H9 (cell line): ENCODE results near the gene MYCBP2. TPM values are rescaled to one million over a fixed set of nuclear protein-coding genes. Genes with fewer than 3 reads are reported as not detected.

ENCODE experiments used
- DNase-seq: peaks from one replicate; pipeline ENCODE4 v3.0.0-alpha.2; 2017
- H2AFZ ChIP-seq: one replicate; pipeline ENCODE4 v1.6.1; 2013; ENCODE audit warnings: mild to moderate bottlenecking, low read length, control low read depth, moderate library complexity
- H2AK5ac ChIP-seq: 2 replicates; pipeline ENCODE4 v1.6.1; 2013; ENCODE audit warnings: low read length, control low read depth, mixed read lengths; ENCODE audit not compliant: insufficient read length
- H2BK120ac ChIP-seq: one replicate; pipeline ENCODE4 v1.6.1; 2013; ENCODE audit warnings: low read depth, mild to moderate bottlenecking, low read length, control low read depth, inconsistent platforms; ENCODE audit not compliant: poor library complexity, severe bottlenecking
- H2BK12ac ChIP-seq: 2 replicates; pipeline ENCODE4 v1.6.1; 2013; ENCODE audit warnings: low read length, control low read depth, mixed read lengths, low read depth; ENCODE audit not compliant: insufficient read length
- H2BK15ac ChIP-seq: 2 replicates; pipeline ENCODE4 v1.6.1; 2013; ENCODE audit warnings: low read depth, low read length, control low read depth
- H2BK20ac ChIP-seq: one replicate; pipeline ENCODE4 v1.6.1; 2013; ENCODE audit warnings: low read depth, mild to moderate bottlenecking, low read length, control low read depth, inconsistent platforms; ENCODE audit not compliant: poor library complexity, severe bottlenecking
- H2BK5ac ChIP-seq: 2 replicates; pipeline ENCODE4 v1.6.1; 2013; ENCODE audit warnings: low read length, control low read depth, mixed read lengths; ENCODE audit not compliant: insufficient read length
- H3K14ac ChIP-seq: 2 replicates; pipeline ENCODE4 v1.6.1; 2013; ENCODE audit warnings: low read length, control low read depth; ENCODE audit not compliant: insufficient read depth
- H3K18ac ChIP-seq: 2 replicates; pipeline ENCODE4 v1.6.1; 2013; ENCODE audit warnings: low read depth, mild to moderate bottlenecking, mixed read lengths, low read length, control low read depth; ENCODE audit not compliant: insufficient read length
- H3K23ac ChIP-seq: 2 replicates; pipeline ENCODE4 v1.6.1; 2013; ENCODE audit warnings: low read length, control low read depth, mixed read lengths, low read depth; ENCODE audit not compliant: insufficient read length
- H3K23me2 ChIP-seq: 2 replicates; pipeline ENCODE4 v1.6.1; 2013; ENCODE audit warnings: low read depth, mild to moderate bottlenecking, mixed read lengths, low read length, control low read depth; ENCODE audit not compliant: insufficient read length, poor library complexity, severe bottlenecking
- H3K27ac ChIP-seq: 2 replicates; pipeline ENCODE4 v1.5.1; 2013; ENCODE audit warnings: low read length, control low read depth, mixed read lengths, low read depth; ENCODE audit not compliant: insufficient read length
- H3K27me3 ChIP-seq: 2 replicates; pipeline ENCODE4 v1.6.1; 2013; ENCODE audit warnings: low read length, control low read depth, inconsistent platforms; ENCODE audit not compliant: insufficient read depth
- H3K4ac ChIP-seq: 2 replicates; pipeline ENCODE4 v1.6.1; 2013; ENCODE audit warnings: low read depth, mild to moderate bottlenecking, control low read depth, inconsistent platforms, low read length, moderate library complexity
- H3K4me1 ChIP-seq: 2 replicates; pipeline ENCODE4 v1.6.1; 2013; ENCODE audit warnings: low read length, control low read depth, inconsistent platforms; ENCODE audit not compliant: insufficient read depth
- H3K4me2 ChIP-seq: 2 replicates; pipeline ENCODE4 v1.6.1; 2013; ENCODE audit warnings: low read length, control low read depth, mixed read lengths; ENCODE audit not compliant: insufficient read length, insufficient read depth
- H3K56ac ChIP-seq: 2 replicates; pipeline ENCODE4 v1.6.1; 2013; ENCODE audit warnings: low read depth, mild to moderate bottlenecking, mixed read lengths, low read length, control low read depth; ENCODE audit not compliant: insufficient read length
- H3K79me1 ChIP-seq: 2 replicates; pipeline ENCODE4 v1.6.1; 2013; ENCODE audit warnings: low read depth, mild to moderate bottlenecking, moderate library complexity, low read length, control low read depth, inconsistent platforms; ENCODE audit not compliant: insufficient read depth, poor library complexity, severe bottlenecking
- H3K79me2 ChIP-seq: 2 replicates; pipeline ENCODE4 v1.6.1; 2013; ENCODE audit warnings: low read length, control low read depth, inconsistent platforms; ENCODE audit not compliant: insufficient read depth
- H3K9ac ChIP-seq: 2 replicates; pipeline ENCODE4 v1.6.1; 2013; ENCODE audit warnings: low read length, control low read depth, mixed read lengths; ENCODE audit not compliant: insufficient read length; ENCODE audit errors: extremely low read depth
- H3K9me3 ChIP-seq: one replicate; pipeline ENCODE4 v1.6.1; 2013; ENCODE audit warnings: low read depth, low read length, inconsistent platforms; ENCODE audit not compliant: control insufficient read depth
- H3T11ph ChIP-seq: one replicate; pipeline ENCODE4 v1.6.1; 2013; ENCODE audit warnings: mild to moderate bottlenecking, low read length, control low read depth, inconsistent platforms
- H4K20me1 ChIP-seq: one replicate; pipeline ENCODE4 v1.6.1; 2013; ENCODE audit not compliant: control insufficient read depth, insufficient read length, insufficient read depth
- H4K5ac ChIP-seq: 2 replicates; pipeline ENCODE4 v1.6.1; 2013; ENCODE audit warnings: low read depth, mild to moderate bottlenecking, mixed read lengths, low read length, control low read depth; ENCODE audit not compliant: insufficient read length
- H4K8ac ChIP-seq: replicated peaks from 2 replicates; pipeline ENCODE4 v1.6.1; 2013; ENCODE audit warnings: low read length, control low read depth, mixed read lengths, low read depth; ENCODE audit not compliant: insufficient read length
- H4K91ac ChIP-seq: 2 replicates; pipeline ENCODE4 v1.6.1; 2013; ENCODE audit warnings: low read depth, mild to moderate bottlenecking, moderate library complexity, mixed read lengths, low read length, control low read depth; ENCODE audit not compliant: insufficient read length
- H3K27ac Mint-ChIP-seq, 3 experiments: 2 replicates in 2 of 3; 3 replicates in 1 of 3; pipeline ENCODE4 v1.8.0; 2020 to 2021; ENCODE audit warnings: mixed read lengths in 3 of 3, mild to moderate bottlenecking in 1 of 3, moderate library complexity in 1 of 3
- H3K27me3 Mint-ChIP-seq: 2 replicates; pipeline ENCODE4 v1.8.0; 2021; ENCODE audit warnings: low read depth, mild to moderate bottlenecking, moderate library complexity, mixed read lengths
- H3K36me3 Mint-ChIP-seq, 3 experiments: 2 replicates in 2 of 3; 3 replicates in 1 of 3; pipeline ENCODE4 v1.8.0; 2020 to 2021; ENCODE audit warnings: low read depth in 3 of 3, mixed read lengths in 3 of 3; ENCODE audit not compliant: insufficient read depth in 1 of 3
- H3K4me1 Mint-ChIP-seq, 2 experiments: 2 replicates each; pipeline ENCODE4 v1.8.0; 2020; ENCODE audit warnings: mixed read lengths in 2 of 2
- H3K4me3 Mint-ChIP-seq, 2 experiments: 2 replicates in 1 of 2; 3 replicates in 1 of 2; pipeline ENCODE4 v1.8.0; 2020 to 2021; ENCODE audit warnings: mild to moderate bottlenecking in 2 of 2, mixed read lengths in 2 of 2, moderate library complexity in 1 of 2
- H3K9me3 Mint-ChIP-seq, 2 experiments: 2 replicates in 1 of 2; 3 replicates in 1 of 2; pipeline ENCODE4 v1.8.0; 2020; ENCODE audit warnings: mild to moderate bottlenecking in 2 of 2, mixed read lengths in 2 of 2, moderate library complexity in 1 of 2
- WGBS: extraction: QIAGEN DNeasy Blood & Tissue Kit; methylation state at CpG from one replicate; pipeline ENCODE4 v1.1.7; 2013; ENCODE audit warnings: missing lambda C conversion rate, low lambda C conversion rate, mixed read lengths; ENCODE audit not compliant: insufficient read length; ENCODE audit errors: extremely low coverage; 5-methylcytosine and 5-hydroxymethylcytosine counted together
- total RNA-seq: library from RNA; stranded (reverse); gene quantifications from 2 replicates; pipeline ENCODE4 v1.2.1, GENCODE V29; 2021
- TF ChIP-seq, protein P1 (sequence below): fragments of 200-600 bp; sonication (generic); conservative IDR thresholded peaks from 3 replicates; pipeline ENCODE4 v1.8.0; 2021; ENCODE audit warnings: antibody characterized with exemption, mild to moderate bottlenecking

MYCBP2 gene
- total RNA-seq, 1 experiment from 2014 or later: 32.0 TPM

DNA sequence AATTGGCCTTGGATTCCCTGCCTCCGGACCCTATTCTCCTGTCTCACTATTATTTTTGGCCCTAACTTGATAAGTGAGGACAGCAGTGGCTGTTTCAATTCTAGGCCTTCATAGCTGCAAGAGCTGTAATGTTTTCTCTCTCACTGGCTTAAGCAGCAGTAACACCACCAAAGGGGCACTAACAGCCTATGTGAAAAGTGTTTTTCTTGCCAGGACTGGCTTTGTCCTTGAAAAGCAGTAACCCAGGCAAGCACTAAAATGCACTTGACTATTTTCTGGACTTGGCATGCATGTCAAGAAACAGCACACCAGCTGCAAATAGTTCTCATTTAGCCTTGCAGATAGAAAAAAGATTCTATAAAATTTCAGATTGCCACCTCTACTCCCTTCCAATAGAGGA lies 290.6 kb downstream of the MYCBP2 start:
- no peak overlapping the region for H3K56ac ChIP-seq
- H3K79me2 ChIP-seq: no peaks in the 10 kb centered on the region
- H2BK12ac ChIP-seq: no peak overlapping the region
- no peak overlapping the region for H3K4me2 ChIP-seq
- H3K27ac Mint-ChIP-seq: no peak overlapping the region
- H3K27ac ChIP-seq: no peak overlapping the region
- no peak overlapping the region for H4K5ac ChIP-seq
- no peak overlapping the region for H2BK20ac ChIP-seq
- WGBS: no CpG with 5 or more reads among the region's 1 CpG
- no peak overlapping the region for H2BK120ac ChIP-seq
- H3K23me2 ChIP-seq: no peaks in the 10 kb centered on the region
- H3K4me1 ChIP-seq: no peaks in the 10 kb centered on the region
- H3K9me3 Mint-ChIP-seq: peaks cover 0 to 3% of the 10 kb centered on the region in 2 experiments; a peak in 1 of 5 replicates
- H3K27me3 Mint-ChIP-seq: no peaks in the 10 kb centered on the region; the same call in 1 of the 2 replicates
- H4K8ac ChIP-seq: no peak overlapping the region
- H3K23ac ChIP-seq: no peak overlapping the region
- no peaks in the 10 kb centered on the region for H3K4me1 Mint-ChIP-seq
- H4K91ac ChIP-seq: no peak overlapping the region
- H3K18ac ChIP-seq: no peak overlapping the region
- H2BK15ac ChIP-seq: no peak overlapping the region
- H3K14ac ChIP-seq: no peak overlapping the region
- H3K4ac ChIP-seq: no peak overlapping the region
- no peaks in the 10 kb centered on the region for H3K79me1 ChIP-seq
- no peak overlapping the region for H3K9ac ChIP-seq
- H3K27me3 ChIP-seq: no peaks in the 10 kb centered on the region
- H4K20me1 ChIP-seq: no peaks in the 10 kb centered on the region
- H2AK5ac ChIP-seq: no peak overlapping the region
- H2AFZ ChIP-seq: no peak overlapping the region
- H3T11ph ChIP-seq: no peak overlapping the region
- no peaks in the 10 kb centered on the region for H3K9me3 ChIP-seq
- H3K36me3 Mint-ChIP-seq: peaks cover 0 to 5% (median 0%) of the 10 kb centered on the region in 3 experiments; a peak in 3 of 7 replicates
- H2BK5ac ChIP-seq: no peak overlapping the region
- no peak overlapping the region for H3K4me3 Mint-ChIP-seq
- no peak for DNase-seq
- TF ChIP-seq, protein P1, sequence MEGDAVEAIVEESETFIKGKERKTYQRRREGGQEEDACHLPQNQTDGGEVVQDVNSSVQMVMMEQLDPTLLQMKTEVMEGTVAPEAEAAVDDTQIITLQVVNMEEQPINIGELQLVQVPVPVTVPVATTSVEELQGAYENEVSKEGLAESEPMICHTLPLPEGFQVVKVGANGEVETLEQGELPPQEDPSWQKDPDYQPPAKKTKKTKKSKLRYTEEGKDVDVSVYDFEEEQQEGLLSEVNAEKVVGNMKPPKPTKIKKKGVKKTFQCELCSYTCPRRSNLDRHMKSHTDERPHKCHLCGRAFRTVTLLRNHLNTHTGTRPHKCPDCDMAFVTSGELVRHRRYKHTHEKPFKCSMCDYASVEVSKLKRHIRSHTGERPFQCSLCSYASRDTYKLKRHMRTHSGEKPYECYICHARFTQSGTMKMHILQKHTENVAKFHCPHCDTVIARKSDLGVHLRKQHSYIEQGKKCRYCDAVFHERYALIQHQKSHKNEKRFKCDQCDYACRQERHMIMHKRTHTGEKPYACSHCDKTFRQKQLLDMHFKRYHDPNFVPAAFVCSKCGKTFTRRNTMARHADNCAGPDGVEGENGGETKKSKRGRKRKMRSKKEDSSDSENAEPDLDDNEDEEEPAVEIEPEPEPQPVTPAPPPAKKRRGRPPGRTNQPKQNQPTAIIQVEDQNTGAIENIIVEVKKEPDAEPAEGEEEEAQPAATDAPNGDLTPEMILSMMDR: no peak
